ENCODE results near the gene ARHGAP36. TPM values are rescaled to one million over a fixed set of nuclear protein-coding genes. Genes with fewer than 3 reads are reported as not detected.

Gene ARHGAP36
- polyA plus RNA-seq, 1 donor from 2014 or later = 6.7 TPM

- Histone ChIP-seq H3K27ac (ENCODE audit: low read length) (no peak overlapping the region), H3K36me3 (ENCODE audit: insufficient read depth, low read length) (no peaks in the 10 kb centered on the region), H3K9me2 (ENCODE audit: insufficient read depth, low read length) (no peaks in the 10 kb centered on the region), H3K9ac (ENCODE audit: low read length) (no peak overlapping the region), H3F3A (ENCODE audit: insufficient read depth, low read length, poor library complexity, severe bottlenecking) (no peaks in the 10 kb centered on the region), H3K4me3 (ENCODE audit: low read length) (no peak overlapping the region), H3K27me3 (ENCODE audit: insufficient read depth, low read depth, low read length) (no peaks in the 10 kb centered on the region), H3K4me2 (ENCODE audit: low read length) (no peak overlapping the region), H2AFZ (ENCODE audit: low read depth, low read length) (no peak overlapping the region), H3K9me3 (ENCODE audit: low read length) (no peaks in the 10 kb centered on the region), H4K20me1 (ENCODE audit: insufficient read depth) (no peaks in the 10 kb centered on the region), H3K79me2 (replicated peaks; ENCODE audit: insufficient read depth, low read length) (peaks cover 4% of the 10 kb centered on the region)
- TF ChIP-seq SMC3 (conservative IDR thresholded peaks at IDR 0.05; ENCODE audit: poor library complexity) (no peak), RAD21 (conservative IDR thresholded peaks at IDR 0.05) (no peak), CTCF (IDR thresholded peaks at IDR 0.05; ENCODE audit: poor library complexity, severe bottlenecking) (no peak), POLR2AphosphoS5 (IDR thresholded peaks at IDR 0.05) (no peak), EZH2 (IDR thresholded peaks at IDR 0.05; ENCODE audit: borderline replicate concordance, insufficient read depth, low read length, poor library complexity, severe bottlenecking) (no peak), EP300 (conservative IDR thresholded peaks at IDR 0.05; ENCODE audit: poor library complexity, severe bottlenecking) (no peak), MXI1 (conservative IDR thresholded peaks at IDR 0.05; ENCODE audit: poor library complexity, severe bottlenecking) (no peak), TAF1 (IDR thresholded peaks at IDR 0.05; ENCODE audit: low read depth) (no peak), REST (IDR thresholded peaks at IDR 0.05; ENCODE audit: borderline replicate concordance) (no peak)
Observed at GRCh38 chrX:131060147-131060546, 2.0 kb downstream of the ARHGAP36 start.

- H3K79me2 ChIP-seq (replicated peaks; ENCODE audit: insufficient read depth, low read length) = peaks cover 7% of the 10 kb centered on the region
- no peaks in the 10 kb centered on the region for H3F3A ChIP-seq (ENCODE audit: insufficient read depth, low read length, poor library complexity, severe bottlenecking)
- no peak overlapping the region for H3K27ac ChIP-seq (ENCODE audit: low read length)
- H2AFZ ChIP-seq (ENCODE audit: low read depth, low read length) = no peak overlapping the region
- no peaks in the 10 kb centered on the region for H3K9me2 ChIP-seq (ENCODE audit: insufficient read depth, low read length)
- H3K4me3 ChIP-seq (ENCODE audit: low read length) = no peak overlapping the region
- no peaks in the 10 kb centered on the region for H3K27me3 ChIP-seq (ENCODE audit: insufficient read depth, low read depth, low read length)
- no peak overlapping the region for H3K4me2 ChIP-seq (ENCODE audit: low read length)
- no peaks in the 10 kb centered on the region for H4K20me1 ChIP-seq (ENCODE audit: insufficient read depth)
- H3K9me3 ChIP-seq (ENCODE audit: low read length) = no peaks in the 10 kb centered on the region
- no peaks in the 10 kb centered on the region for H3K36me3 ChIP-seq (ENCODE audit: insufficient read depth, low read length)
- TF ChIP-seq SMC3 (conservative IDR thresholded peaks at IDR 0.05; ENCODE audit: poor library complexity) (no peak), POLR2AphosphoS5 (IDR thresholded peaks at IDR 0.05) (no peak), MXI1 (conservative IDR thresholded peaks at IDR 0.05; ENCODE audit: poor library complexity, severe bottlenecking) (no peak), RAD21 (conservative IDR thresholded peaks at IDR 0.05) (no peak), EP300 (conservative IDR thresholded peaks at IDR 0.05; ENCODE audit: poor library complexity, severe bottlenecking) (no peak), REST (IDR thresholded peaks at IDR 0.05; ENCODE audit: borderline replicate concordance) (no peak), TAF1 (IDR thresholded peaks at IDR 0.05; ENCODE audit: low read depth) (no peak)
- H3K9ac ChIP-seq (ENCODE audit: low read length) = no peak overlapping the region
Observed at GRCh38 chrX:131061306-131061705, 3.2 kb downstream of the ARHGAP36 start.

Measured in neural cell (in vitro differentiated cells).